C4-2B (cell line): ENCODE results near the gene CD81.

ENCODE experiments used
- ZFX ChIP-seq: fragments of 450-650 bp; IDR thresholded peaks from 2 replicates; pipeline ENCODE4 v1.6.1; 2017
- TF ChIP-seq, protein P1 (sequence below): fragments of 450-650 bp; conservative IDR thresholded peaks from 2 replicates; pipeline ENCODE4 v1.5.1; 2017; ENCODE audit warnings: mild to moderate bottlenecking

GRCh38 chr11:2416765-2417164, 39.7 kb downstream of the CD81 start:
- TF ChIP-seq, protein P1, sequence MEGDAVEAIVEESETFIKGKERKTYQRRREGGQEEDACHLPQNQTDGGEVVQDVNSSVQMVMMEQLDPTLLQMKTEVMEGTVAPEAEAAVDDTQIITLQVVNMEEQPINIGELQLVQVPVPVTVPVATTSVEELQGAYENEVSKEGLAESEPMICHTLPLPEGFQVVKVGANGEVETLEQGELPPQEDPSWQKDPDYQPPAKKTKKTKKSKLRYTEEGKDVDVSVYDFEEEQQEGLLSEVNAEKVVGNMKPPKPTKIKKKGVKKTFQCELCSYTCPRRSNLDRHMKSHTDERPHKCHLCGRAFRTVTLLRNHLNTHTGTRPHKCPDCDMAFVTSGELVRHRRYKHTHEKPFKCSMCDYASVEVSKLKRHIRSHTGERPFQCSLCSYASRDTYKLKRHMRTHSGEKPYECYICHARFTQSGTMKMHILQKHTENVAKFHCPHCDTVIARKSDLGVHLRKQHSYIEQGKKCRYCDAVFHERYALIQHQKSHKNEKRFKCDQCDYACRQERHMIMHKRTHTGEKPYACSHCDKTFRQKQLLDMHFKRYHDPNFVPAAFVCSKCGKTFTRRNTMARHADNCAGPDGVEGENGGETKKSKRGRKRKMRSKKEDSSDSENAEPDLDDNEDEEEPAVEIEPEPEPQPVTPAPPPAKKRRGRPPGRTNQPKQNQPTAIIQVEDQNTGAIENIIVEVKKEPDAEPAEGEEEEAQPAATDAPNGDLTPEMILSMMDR: no peak
- no peak for TF ChIP-seq ZFX
